ENCODE results near the gene TMTC2. TPM values are rescaled to one million over a fixed set of nuclear protein-coding genes. Genes with fewer than 3 reads are reported as not detected.

TMTC2 gene
- total and polyA plus RNA-seq, 10 of the 15 experiments (the other 5 are each of a cell fraction or from before 2014, with no cell fraction given) = 0.14 to 9.7 (median 1.2) TPM

- no peak overlapping the region for H3K27ac ChIP-seq (ENCODE audit: control insufficient read depth, insufficient read depth)
- POLR2A ChIA-PET = interaction anchor here (1.4 kb wide), 1 partner anchor 189 kb away, joined by 3 read pairs; the partner anchor contains the start of gene TMTC2
Observed at GRCh38 chr12:82876075-82876474, 189.4 kb downstream of the TMTC2 start.

More at GRCh38 chr12:82876075-82876474, 189.4 kb downstream of the TMTC2 start:
- whole genome bisulfite sequencing (ENCODE audit: insufficient coverage, insufficient replicate concordance, low lambda C conversion rate, missing lambda C conversion rate) = 86% methylated on average over 2 of the region's 2 CpGs
- ChIA-PET SMC1A (ENCODE audit: uncharacterized antibody, unreplicated experiment) (interaction anchor here (1.1 kb wide), 1 partner anchor 8 kb away, joined by 3 read pairs; no protein-coding TSS in a partner anchor), CTCF (interaction anchor here (1.3 kb wide), 1 partner anchor 17 kb away, joined by 3 read pairs; no protein-coding TSS in a partner anchor), RAD21 (ENCODE audit: unreplicated experiment) (no interaction called here)
- Histone ChIP-seq H3K9ac (ENCODE audit: control insufficient read depth, insufficient read depth, low read length) (no peak overlapping the region), H3K4me2 (ENCODE audit: control insufficient read depth, insufficient read depth) (no peak overlapping the region), H3K4me1 (ENCODE audit: control insufficient read depth, insufficient read depth, low read length) (no peaks in the 10 kb centered on the region), H2AFZ (ENCODE audit: control insufficient read depth, low read depth, low read length) (no peak overlapping the region), H3K9me3 (replicated peaks; ENCODE audit: control insufficient read depth, insufficient read depth, low read length) (no peaks in the 10 kb centered on the region), H3K4me3 (no peak overlapping the region), H3K79me2 (ENCODE audit: control insufficient read depth, insufficient read depth, low read length) (no peaks in the 10 kb centered on the region), H4K20me1 (ENCODE audit: control insufficient read depth, insufficient read depth) (no peaks in the 10 kb centered on the region), H3K36me3 (ENCODE audit: control insufficient read depth in 2 of 2, insufficient read depth in 2 of 2, low read length in 1 of 2) (no peaks in the 10 kb centered on the region), H3K27me3 (replicated peaks in 1 of 2; ENCODE audit: control insufficient read depth in 2 of 2, insufficient read depth in 2 of 2, low read length in 1 of 2) (no peaks in the 10 kb centered on the region)
- no peak for DNase-seq (ENCODE audit: low read depth, low spot score)
- no peak for ATAC-seq
- FAIRE-seq = no peak
- TF ChIP-seq TCF7 (IDR thresholded peaks at IDR 0.05; ENCODE audit: borderline replicate concordance) (no peak), SUPT20H (IDR thresholded peaks at IDR 0.05; ENCODE audit: borderline replicate concordance, control insufficient read depth, low read depth, low read length) (no peak), SMARCA5 (IDR thresholded peaks at IDR 0.05) (no peak), ATF3 (IDR thresholded peaks at IDR 0.05; ENCODE audit: borderline replicate concordance, extremely low read depth, low read depth, low read length) (no peak), REST (IDR thresholded peaks at IDR 0.05; ENCODE audit: low read depth, low read length) (no peak), FOS (IDR thresholded peaks at IDR 0.05; ENCODE audit: borderline replicate concordance, extremely low read depth, insufficient read length) (no peak)
- no TSS peak for BruUV-seq (replicated peaks)
- in situ Hi-C loops (cut with MboI) = no loop called here
- intact Hi-C loops (cut with micrococcal nuclease; ENCODE audit: unreplicated experiment) = no loop called here

All from GM12878 (cell line).